Measurements from ENCODE around the gene ETDC.

The ETDC gene

DNA sequence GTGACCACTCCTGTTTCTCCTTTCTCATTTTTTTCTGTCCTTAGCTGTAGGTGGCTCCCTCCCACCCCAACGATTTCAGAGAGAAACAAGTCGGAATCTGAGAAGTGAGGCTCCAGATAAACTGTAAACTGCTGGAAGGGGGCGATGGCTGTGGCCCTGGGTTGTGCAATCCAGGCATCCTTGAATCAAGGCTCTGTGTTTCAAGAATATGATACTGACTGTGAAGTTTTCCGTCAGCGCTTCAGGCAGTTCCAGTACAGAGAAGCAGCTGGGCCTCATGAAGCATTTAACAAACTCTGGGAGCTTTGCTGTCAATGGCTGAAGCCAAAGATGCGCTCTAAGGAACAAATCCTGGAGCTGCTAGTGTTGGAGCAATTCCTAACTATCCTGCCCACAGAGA, 37.7 kb downstream of the ETDC start:
- no peak for DNase-seq (ENCODE audit: low read depth in 2 of 2)

DNA sequence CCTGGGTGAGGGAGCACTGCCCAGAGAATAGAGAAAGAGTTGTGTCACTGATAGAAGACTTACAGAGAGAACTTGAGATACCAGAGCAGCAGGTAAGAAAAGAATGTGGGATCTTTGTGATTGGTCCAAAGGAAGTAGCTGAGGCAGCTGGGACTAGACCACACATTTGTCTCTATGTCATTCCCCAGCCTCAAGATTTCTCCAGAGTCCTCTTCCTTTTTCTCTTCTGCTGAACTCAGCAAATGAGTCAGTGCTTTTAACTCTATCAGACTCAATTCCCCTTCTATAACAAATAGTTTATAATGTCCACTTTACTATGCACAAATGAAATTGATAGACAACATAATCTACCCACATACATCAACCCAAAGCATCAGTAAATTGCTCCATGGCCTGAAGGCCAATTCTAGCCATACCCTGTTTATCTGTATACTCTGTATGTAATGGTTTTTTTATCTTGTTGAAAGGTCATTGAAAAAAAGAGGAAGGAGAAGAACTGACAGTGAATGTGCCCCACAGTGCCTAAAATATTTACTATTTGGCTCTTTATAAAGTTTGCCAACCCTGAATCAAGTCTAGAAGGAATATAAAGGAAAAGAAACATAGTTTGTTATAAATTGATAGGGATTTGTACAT, 38.2 kb downstream of the ETDC start:
- DNase-seq (ENCODE audit: low read depth in 2 of 2), result no peak

DNA sequence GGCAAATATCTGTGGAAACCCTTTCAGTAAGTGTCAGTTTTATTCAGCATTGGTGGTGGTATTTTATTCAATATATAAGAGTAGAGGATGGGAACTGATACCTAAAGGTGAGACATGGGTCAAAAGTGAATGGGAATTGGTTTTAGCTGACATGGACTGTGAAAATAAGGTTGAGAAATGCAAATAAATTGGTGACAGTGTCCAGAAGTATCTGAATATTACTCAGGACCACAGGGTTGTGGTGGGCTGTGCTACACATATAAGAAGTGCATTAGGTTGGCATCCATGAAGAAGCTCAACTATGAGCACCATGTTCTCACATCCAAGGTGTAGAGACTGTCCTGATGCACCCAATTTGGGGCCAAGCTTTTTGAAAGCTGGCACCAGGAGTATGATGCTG, 45.0 kb downstream of the ETDC start:
- no peak for DNase-seq (ENCODE audit: low read depth in 2 of 2)

Measured in activated CD8-positive, alpha-beta memory T cell treated with anti-CD3 and anti-CD28 coated beads for 4 hours (primary cell).